ENCODE measurements around the gene ITSN1. TPM values are rescaled to one million over a fixed set of nuclear protein-coding genes. Genes with fewer than 3 reads are reported as not detected.

ITSN1 gene
- total RNA-seq, 1 experiment from 2014 or later, result 88.5 TPM

- no TSS peak for BruUV-seq (replicated peaks)
- Mint-ChIP-seq H3K4me3 (ENCODE audit: unreplicated experiment) (no peak overlapping the region), H3K4me1 (ENCODE audit: low read depth, unreplicated experiment) (peaks cover 11% of the 10 kb centered on the region), H3K27ac (ENCODE audit: unreplicated experiment) (peak overlapping the region; percentile 58), H3K36me3 (ENCODE audit: insufficient read depth, unreplicated experiment) (peaks cover 9% of the 10 kb centered on the region), H3K9me3 (ENCODE audit: unreplicated experiment) (no peaks in the 10 kb centered on the region), H3K27me3 (ENCODE audit: insufficient read depth, unreplicated experiment) (no peaks in the 10 kb centered on the region)
- no peak for TF ChIP-seq CTCF (IDR thresholded peaks at IDR 0.05; ENCODE audit: insufficient read depth in 1 of 2, low read depth in 1 of 2, low read length in 1 of 2, severe bottlenecking in 1 of 2, unreplicated experiment in 1 of 2)
- Histone ChIP-seq H3K27me3 (replicated peaks; ENCODE audit: control insufficient read depth, insufficient read depth, low read length) (no peaks in the 10 kb centered on the region), H3K4me3 (ENCODE audit: low read depth, low read length) (no peak overlapping the region), H3K9me3 (no peaks in the 10 kb centered on the region), H3K36me3 (ENCODE audit: control insufficient read depth, insufficient read depth, low read length) (no peaks in the 10 kb centered on the region), H3K4me1 (no peaks in the 10 kb centered on the region)
- POLR2A ChIA-PET, result no interaction called here
- intact Hi-C loops (cut with micrococcal nuclease; ENCODE audit: unreplicated experiment), result loop anchor here (2.0 kb wide), 1 partner anchor 291 kb away; no protein-coding TSS in a partner anchor
- no peak for DNase-seq
- CTCF ChIA-PET, result interaction anchor here (0.6 to 0.9 kb wide), 6 partner anchors 66 to 439 kb away, joined by 3 to 6 read pairs (median 3); no protein-coding TSS in a partner anchor
These were observed 253.1 kb downstream of the ITSN1 start for GRCh38 chr21:33895356-33895755.

- Mint-ChIP-seq H3K9me3 (ENCODE audit: unreplicated experiment) (no peaks in the 10 kb centered on the region), H3K4me1 (ENCODE audit: low read depth, unreplicated experiment) (peaks cover 11% of the 10 kb centered on the region), H3K27me3 (ENCODE audit: insufficient read depth, unreplicated experiment) (no peaks in the 10 kb centered on the region), H3K27ac (ENCODE audit: unreplicated experiment) (no peak overlapping the region), H3K4me3 (ENCODE audit: unreplicated experiment) (no peak overlapping the region), H3K36me3 (ENCODE audit: insufficient read depth, unreplicated experiment) (peaks cover 12% of the 10 kb centered on the region)
- H3K4me1 ChIP-seq, result no peaks in the 10 kb centered on the region
- H3K9me3 ChIP-seq, result no peaks in the 10 kb centered on the region
- CTCF ChIA-PET, result no interaction called here
- POLR2A ChIA-PET, result no interaction called here
- no TSS peak for BruUV-seq (replicated peaks)
- TF ChIP-seq CTCF (IDR thresholded peaks at IDR 0.05; ENCODE audit: insufficient read depth in 1 of 2, low read depth in 1 of 2, low read length in 1 of 2, severe bottlenecking in 1 of 2, unreplicated experiment in 1 of 2), result no peak
- intact Hi-C loops (cut with micrococcal nuclease; ENCODE audit: unreplicated experiment), result no loop called here
- no peak for DNase-seq
- no peaks in the 10 kb centered on the region for H3K36me3 ChIP-seq (ENCODE audit: control insufficient read depth, insufficient read depth, low read length)
- H3K27me3 ChIP-seq (replicated peaks; ENCODE audit: control insufficient read depth, insufficient read depth, low read length), result no peaks in the 10 kb centered on the region
- H3K4me3 ChIP-seq (ENCODE audit: low read depth, low read length), result no peak overlapping the region
These were observed 254.4 kb downstream of the ITSN1 start for GRCh38 chr21:33896691-33897090.

GRCh38 chr21:33897098-33897497 lies 254.8 kb downstream of the ITSN1 start:
- Histone ChIP-seq H3K36me3 (ENCODE audit: control insufficient read depth, insufficient read depth, low read length) (no peaks in the 10 kb centered on the region), H3K9me3 (no peaks in the 10 kb centered on the region), H3K27me3 (replicated peaks; ENCODE audit: control insufficient read depth, insufficient read depth, low read length) (no peaks in the 10 kb centered on the region), H3K4me3 (ENCODE audit: low read depth, low read length) (no peak overlapping the region), H3K4me1 (no peaks in the 10 kb centered on the region)
- H3K36me3 Mint-ChIP-seq (ENCODE audit: insufficient read depth, unreplicated experiment), result peaks cover 16% of the 10 kb centered on the region
- H3K9me3 Mint-ChIP-seq (ENCODE audit: unreplicated experiment), result no peaks in the 10 kb centered on the region
- CTCF ChIA-PET, result no interaction called here
- no peak for DNase-seq
- H3K27ac Mint-ChIP-seq (ENCODE audit: unreplicated experiment), result no peak overlapping the region
- TF ChIP-seq CTCF (IDR thresholded peaks at IDR 0.05; ENCODE audit: insufficient read depth in 1 of 2, low read depth in 1 of 2, low read length in 1 of 2, severe bottlenecking in 1 of 2, unreplicated experiment in 1 of 2), result no peak
- H3K27me3 Mint-ChIP-seq (ENCODE audit: insufficient read depth, unreplicated experiment), result no peaks in the 10 kb centered on the region
- H3K4me1 Mint-ChIP-seq (ENCODE audit: low read depth, unreplicated experiment), result peaks cover 11% of the 10 kb centered on the region
- no TSS peak for BruUV-seq (replicated peaks)
- H3K4me3 Mint-ChIP-seq (ENCODE audit: unreplicated experiment), result no peak overlapping the region
- intact Hi-C loops (cut with micrococcal nuclease; ENCODE audit: unreplicated experiment), result no loop called here
- POLR2A ChIA-PET, result no interaction called here

All from Caco-2 (cell line).